H1 (cell line): ENCODE measurements around the gene DSCAM. TPM values are rescaled to one million over a fixed set of nuclear protein-coding genes. Genes with fewer than 3 reads are reported as not detected.
A peak's percentile ranks its signal among the peaks of the same experiment; 100 is the strongest.

ENCODE experiments used
- CBX8 ChIP-seq: fragments of 300-800, 300-1000 bp; sonication (generic); IDR thresholded peaks from 2 replicates; pipeline ENCODE4 v1.7.1; 2016; ENCODE audit warnings: low read depth, low read length, borderline replicate concordance
- CEBPB ChIP-seq: IDR thresholded peaks from 2 replicates; pipeline ENCODE4 v1.6.1; 2012; ENCODE audit warnings: low read depth, low read length
- CTBP2 ChIP-seq: IDR thresholded peaks from 2 replicates; pipeline ENCODE4 v1.7.0; 2011; ENCODE audit warnings: borderline replicate concordance, mild to moderate bottlenecking, moderate library complexity, mixed read lengths, low read length; ENCODE audit not compliant: insufficient read depth, insufficient read length
- E2F6 ChIP-seq: IDR thresholded peaks from 2 replicates; pipeline ENCODE4 v1.6.1; 2012; ENCODE audit warnings: inconsistent platforms
- EGR1 ChIP-seq: IDR thresholded peaks from 2 replicates; pipeline ENCODE4 v1.6.1; 2011; ENCODE audit warnings: low read depth, low read length, borderline replicate concordance
- EZH2 ChIP-seq: fragments of 200-600 bp; sonication (generic); IDR thresholded peaks from 2 replicates; pipeline ENCODE4 v1.7.1; 2012; ENCODE audit warnings: low read depth, mild to moderate bottlenecking, moderate library complexity, low read length, inconsistent platforms; ENCODE audit not compliant: severe bottlenecking
- HDAC2 ChIP-seq, 2 experiments: fragments of 300-600 bp in 1 of 2; sonication (generic) in 1 of 2; IDR thresholded peaks; 2 replicates each; pipeline ENCODE4 v1.6.1; 2011 to 2012; ENCODE audit warnings: low read depth in 2 of 2, low read length in 2 of 2, mild to moderate bottlenecking in 2 of 2, moderate library complexity in 2 of 2, borderline replicate concordance in 1 of 2, inconsistent platforms in 1 of 2
- JUND ChIP-seq: IDR thresholded peaks from 2 replicates; pipeline ENCODE4 v1.6.1; 2011; ENCODE audit warnings: mild to moderate bottlenecking, improper control_type of control experiment, low read length
- KDM1A ChIP-seq: fragments of 200-600, 300-600 bp; sonication (generic); IDR thresholded peaks from 2 replicates; pipeline ENCODE4 v1.7.1; 2016; ENCODE audit warnings: mild to moderate bottlenecking, low read length, borderline replicate concordance
- KDM4A ChIP-seq: IDR thresholded peaks from one replicate; pipeline ENCODE4 v1.7.1; 2012; ENCODE audit warnings: low read depth, mild to moderate bottlenecking, moderate library complexity, low read length, inconsistent platforms; ENCODE audit not compliant: severe bottlenecking
- NRF1 ChIP-seq: IDR thresholded peaks from 2 replicates; pipeline ENCODE4 v1.6.1; 2011; ENCODE audit warnings: mild to moderate bottlenecking, low read depth, low read length, improper control_type of control experiment
- POLR2AphosphoS5 ChIP-seq: IDR thresholded peaks from 2 replicates; pipeline ENCODE4 v1.6.1; 2011; ENCODE audit warnings: low read depth, low read length
- POU5F1 ChIP-seq: IDR thresholded peaks from 2 replicates; pipeline ENCODE4 v1.6.1; 2011; ENCODE audit warnings: low read depth, mild to moderate bottlenecking, low read length, moderate library complexity
- RAD21 ChIP-seq, 2 experiments: IDR thresholded peaks in 1 of 2; conservative IDR thresholded peaks in 1 of 2; 2 replicates each; pipeline ENCODE4 v1.6.1; 2011; ENCODE audit warnings: low read depth in 2 of 2, low read length in 2 of 2, improper control_type of control experiment in 1 of 2, inconsistent platforms in 1 of 2, mild to moderate bottlenecking in 1 of 2, moderate library complexity in 1 of 2
- RBBP5 ChIP-seq: IDR thresholded peaks from 2 replicates; pipeline ENCODE4 v1.7.1; 2012; ENCODE audit warnings: low read depth, mild to moderate bottlenecking, inconsistent platforms, low read length, moderate library complexity, borderline replicate concordance
- SP1 ChIP-seq: IDR thresholded peaks from 2 replicates; pipeline ENCODE4 v1.6.1; 2011; ENCODE audit warnings: low read depth, low read length
- SP4 ChIP-seq: IDR thresholded peaks from 2 replicates; pipeline ENCODE4 v1.6.1; 2012; ENCODE audit warnings: low read length, inconsistent platforms
- TAF1 ChIP-seq: IDR thresholded peaks from 2 replicates; pipeline ENCODE4 v1.6.1; 2011; ENCODE audit warnings: mild to moderate bottlenecking, low read depth, low read length
- TAF7 ChIP-seq: optimal IDR thresholded peaks from 2 replicates; pipeline ENCODE3; 2011; ENCODE audit warnings: low read depth, mild to moderate bottlenecking, inconsistent platforms, low read length, moderate library complexity, borderline replicate concordance
- TBP ChIP-seq: IDR thresholded peaks from 2 replicates; pipeline ENCODE4 v1.6.1; 2011; ENCODE audit warnings: low read depth, low read length, improper control_type of control experiment
- TCF12 ChIP-seq: IDR thresholded peaks from 2 replicates; pipeline ENCODE4 v1.6.1; 2011; ENCODE audit warnings: low read depth, mild to moderate bottlenecking, low read length
- ZNF274 ChIP-seq: IDR thresholded peaks from 2 replicates; pipeline ENCODE4 v1.7.0; 2012; ENCODE audit warnings: low read length, borderline replicate concordance; ENCODE audit errors: extremely low read depth
- polyA plus RNA-seq, 7 experiments: library from polyadenylated mRNA; depleted of rRNA in 3 of 7; stranded (reverse) in 5 of 7; unstranded in 2 of 7; fragments of >200 nt in 5 of 7; fragments of 200-250 nt in 2 of 7; gene quantifications; 1 replicate in 5 of 7; 2 replicates in 1 of 7; 4 replicates in 1 of 7; pipeline versions ENCODE4 v1.2.1 to v1.2.3, GENCODE V29; 2011 to 2013; ENCODE audit warnings: missing spikeins in 2 of 7, mixed read lengths in 2 of 7
- total RNA-seq: library from RNA; stranded (reverse); fragmentation: NEBNext Ultra II Directional; extraction: Animal tissue kit (Norgen Biotek cat#: 25700); gene quantifications from 2 replicates; pipeline ENCODE4 v1.2.1, GENCODE V29; 2021

DSCAM gene
- total and polyA plus RNA-seq, 2 of the 8 experiments (the other 6 are each of a cell fraction or from before 2014, with no cell fraction given) = 0.02 to 0.15 TPM

DNA sequence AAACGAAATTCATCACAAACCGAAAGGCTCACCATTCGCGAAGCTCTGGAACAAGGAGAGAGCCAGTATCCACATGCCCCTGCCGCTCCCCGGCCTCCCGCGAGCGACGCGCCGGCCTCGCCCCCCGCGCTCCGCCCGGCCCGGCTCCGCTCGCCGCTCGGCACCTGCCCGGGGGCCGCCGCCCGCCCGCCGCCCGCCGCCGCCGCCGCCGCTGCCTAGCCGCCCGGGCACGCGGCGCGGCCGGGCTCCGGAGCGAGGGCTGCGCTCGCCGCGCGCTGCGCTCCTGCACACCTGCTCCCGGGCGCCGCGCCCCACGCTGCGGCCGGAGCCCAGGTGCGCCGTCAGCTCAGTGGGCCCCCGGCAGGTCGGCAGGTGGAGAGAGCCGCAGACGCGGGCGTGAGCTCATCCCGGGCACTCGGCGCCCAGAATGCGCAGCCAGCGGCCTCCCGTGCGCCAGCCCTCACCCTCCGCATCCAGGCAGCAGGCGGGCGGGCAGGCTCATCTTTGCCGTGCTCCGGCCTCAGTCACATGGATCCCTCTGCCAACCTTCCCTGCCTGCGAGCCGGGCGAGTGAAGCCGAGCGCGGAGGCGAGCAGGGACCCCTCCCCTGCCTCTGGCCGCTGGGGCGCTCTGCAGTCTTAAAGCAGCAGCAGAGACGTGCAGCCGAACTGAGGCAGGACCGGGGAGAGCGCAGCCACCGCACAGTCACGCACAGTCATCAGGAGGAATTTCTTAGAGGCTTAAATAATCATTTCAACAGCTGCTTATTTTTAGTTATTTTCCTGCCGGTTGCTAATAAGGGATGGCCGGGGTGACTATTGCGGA is at the start of gene DSCAM (continued):
- TF ChIP-seq HDAC2 (IDR thresholded peaks at IDR 0.05; ENCODE audit: borderline replicate concordance in 1 of 2, low read depth in 2 of 2, low read length in 2 of 2) = no peak
- no peak for TF ChIP-seq POLR2AphosphoS5
- TF ChIP-seq POU5F1 = no peak
- TF ChIP-seq RBBP5 = peak; percentile 75; the same call in 1 of the 2 replicates
- TF ChIP-seq ZNF274 = no peak
- TF ChIP-seq EGR1 = no peak
- TF ChIP-seq TAF1 = 0 out of 2 replicates have a peak, but pooled peaks have one; percentile 18
- TF ChIP-seq E2F6 = peak; percentile 55
- no peak for TF ChIP-seq SP1
- TF ChIP-seq KDM1A = no peak
- TF ChIP-seq TAF7 = no peak
- TF ChIP-seq CBX8 = no peak
- no peak for TF ChIP-seq TCF12
- TF ChIP-seq CEBPB = no peak
- no peak for TF ChIP-seq JUND
- 0 out of 4 replicates have a peak, but pooled peaks have one; percentile 5 to 7 for TF ChIP-seq RAD21 (IDR thresholded peaks at IDR 0.05 in 1 of 2, conservative IDR thresholded peaks at IDR 0.05 in 1 of 2; ENCODE audit: low read depth in 2 of 2, low read length in 2 of 2)
- TF ChIP-seq EZH2 = peak; percentile 38
- TF ChIP-seq KDM4A = peak; percentile 90
- TF ChIP-seq CTBP2 = peak; percentile 31
- TF ChIP-seq NRF1 = no peak
- TF ChIP-seq SP4 = no peak
- TF ChIP-seq TBP = peak; percentile 65; the same call in 1 of the 2 replicates
